Activated T-helper 1 cell treated with anti-CD3 and anti-CD28 coated beads, Interleukin-2, amount 50 U/mL, for 16 hours (primary cell): ENCODE results near the gene TMEM245.
"Not testable (repeated sequence)": the region's sequence is repeated elsewhere in the genome, so short reads cannot be mapped to it uniquely, and the experiment has no call there.

Experiments used
- DNase-seq, 2 donors: peaks; one replicate each; pipeline ENCODE4 v3.0.0-alpha.2; 2020; ENCODE audit warnings: low read depth in 1 of 2, low spot score in 1 of 2

TMEM245 gene

GRCh38 chr9:109001275-109001676 lies 118.5 kb downstream of the TMEM245 start:
- no peak for DNase-seq

- DNase-seq, result no peak
These were observed 122.6 kb downstream of the TMEM245 start for GRCh38 chr9:108997112-108997511.

- no peak for DNase-seq
These were observed 123.1 kb downstream of the TMEM245 start for GRCh38 chr9:108996643-108997042.

- no peak for DNase-seq
These were observed 125.1 kb downstream of the TMEM245 start for GRCh38 chr9:108994695-108995094.

- DNase-seq, result no peak
These were observed 128.3 kb downstream of the TMEM245 start for GRCh38 chr9:108991479-108991878.

GRCh38 chr9:108983885-108984284 lies 135.9 kb downstream of the TMEM245 start:
- DNase-seq, result no peak

GRCh38 chr9:108980893-108981292 lies 138.9 kb downstream of the TMEM245 start:
- DNase-seq, result no peak

GRCh38 chr9:108978205-108978604 lies 141.5 kb downstream of the TMEM245 start:
- DNase-seq, result no peak

GRCh38 chr9:108973895-108974294 lies 145.9 kb downstream of the TMEM245 start:
- no peak for DNase-seq

- DNase-seq, result no peak
These were observed 147.0 kb downstream of the TMEM245 start for GRCh38 chr9:108972626-108973209.

- no peak for DNase-seq
These were observed 147.6 kb downstream of the TMEM245 start for GRCh38 chr9:108972186-108972585.

GRCh38 chr9:108971392-108971791 lies 148.4 kb downstream of the TMEM245 start:
- DNase-seq, result not testable (repeated sequence)

- DNase-seq, result no peak
These were observed 151.8 kb downstream of the TMEM245 start for GRCh38 chr9:108967916-108968315.
